Measurements from ENCODE around the gene GCN1. TPM values are rescaled to one million over a fixed set of nuclear protein-coding genes. Genes with fewer than 3 reads are reported as not detected.

The GCN1 gene
- total and polyA plus RNA-seq, 2 of the 8 experiments (the other 6 are each of a cell fraction or from before 2014, with no cell fraction given): 61.4 to 133 TPM

DNA sequence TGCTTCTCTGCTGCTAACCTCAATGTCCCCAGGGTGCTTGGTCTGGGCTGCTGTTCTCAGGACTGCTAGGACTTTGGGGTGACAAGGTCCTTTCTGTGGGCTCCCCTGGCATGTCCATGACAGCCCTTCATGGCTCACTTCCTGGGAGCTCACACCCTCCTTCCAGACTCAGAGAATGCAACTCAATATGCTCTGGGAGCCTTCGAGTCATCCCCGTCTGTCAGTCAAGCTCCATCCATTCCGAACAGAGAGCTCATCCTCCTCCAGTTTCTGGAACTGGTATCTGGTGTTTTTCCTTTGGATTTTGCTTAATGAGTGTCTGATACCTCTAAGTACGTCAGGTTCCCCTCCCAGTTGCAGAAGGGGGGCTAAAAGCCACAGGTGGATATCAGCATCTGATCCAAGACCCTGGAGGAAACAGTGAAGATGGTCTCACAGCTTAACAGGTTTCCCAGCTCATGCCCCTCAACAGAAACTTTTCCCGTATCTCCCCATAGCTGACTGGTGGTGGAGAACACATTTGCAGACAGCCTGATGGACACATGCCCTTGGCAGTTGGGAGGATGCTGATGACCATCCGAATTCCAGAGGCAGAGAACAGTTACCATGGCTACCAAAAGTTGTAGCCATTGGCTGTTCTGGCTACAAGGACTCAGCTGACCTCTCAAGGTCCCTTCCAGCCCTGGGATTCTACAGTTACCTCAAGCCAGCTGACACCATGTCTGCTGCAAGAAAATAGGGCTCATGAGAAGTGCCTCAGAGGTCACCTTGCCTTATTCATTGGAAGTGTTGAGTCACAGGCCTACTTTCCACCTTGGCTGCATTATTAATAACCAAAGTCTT is 68.5 kb downstream of the GCN1 start:
- no peak overlapping the region for H2BK12ac ChIP-seq (ENCODE audit: low read depth, low read length)
- H3K79me2 ChIP-seq (ENCODE audit: control insufficient read depth in 1 of 2, insufficient read depth in 2 of 2, low read length in 2 of 2): no peaks in the 10 kb centered on the region
- no peak overlapping the region for H3K23ac ChIP-seq (ENCODE audit: insufficient read length)
- DNase-seq (ENCODE audit: low read depth in 1 of 2, low spot score in 2 of 2) (no peak), FAIRE-seq (no peak)
- CTCF ChIA-PET (ENCODE audit: partially characterized antibody): interaction anchor here (1.0 to 1.5 kb wide), 5 partner anchors 9 to 75 kb away, joined by 3 read pairs; partner anchors contain the start of gene RPLP0
- no peak overlapping the region for H4K5ac ChIP-seq (ENCODE audit: insufficient read length, low read depth, low read length)
- H3K4me3 ChIP-seq (ENCODE audit: extremely low read depth in 1 of 4, insufficient read depth in 2 of 4, low read depth in 3 of 4, low read length in 4 of 4): no peak overlapping the region
- peaks cover 27 to 46% (median 39%) of the 10 kb centered on the region in 4 experiments for H3K36me3 ChIP-seq (ENCODE audit: control insufficient read depth in 2 of 4, insufficient read depth in 4 of 4, low read length in 3 of 4)
- no peak overlapping the region for H3K14ac ChIP-seq (ENCODE audit: insufficient read length)
- no peak overlapping the region for H3K9ac ChIP-seq (replicated peaks in 1 of 4; ENCODE audit: extremely low read depth in 1 of 4, low read depth in 3 of 4, low read length in 3 of 4)
- no peaks in the 10 kb centered on the region for H3K23me2 ChIP-seq (ENCODE audit: low read depth, low read length)
- H3K56ac ChIP-seq (replicated peaks; ENCODE audit: insufficient read length, low read depth, low read length): no peak overlapping the region
- H3K4me2 ChIP-seq (ENCODE audit: insufficient read depth in 1 of 2, low read depth in 2 of 2, low read length in 2 of 2): no peak overlapping the region
- TF ChIP-seq CEBPB (IDR thresholded peaks at IDR 0.05; ENCODE audit: low read depth, low read length): no peak
- no peak for TF ChIP-seq POU5F1 (IDR thresholded peaks at IDR 0.05; ENCODE audit: low read depth, low read length)
- no peak for TF ChIP-seq CREB1 (IDR thresholded peaks at IDR 0.05)
- peak in 1 of 2 experiments; percentile 46; a peak in 2 of 3 replicates for TF ChIP-seq POLR2A (IDR thresholded peaks at IDR 0.05; ENCODE audit: control extremely low read depth in 1 of 2, low read depth in 2 of 2, low read length in 2 of 2)
- TF ChIP-seq CTCF (IDR thresholded peaks at IDR 0.05; ENCODE audit: control extremely low read depth in 1 of 3, insufficient read depth in 1 of 3, low read depth in 1 of 3, low read length in 3 of 3): no peak
- peak overlapping the region; percentile 1; the same call in 1 of the 2 replicates for H2BK5ac ChIP-seq (ENCODE audit: low read depth, low read length)
- no peaks in the 10 kb centered on the region; a peak in 1 of 7 replicates for H3K27me3 ChIP-seq (replicated peaks in 1 of 4; ENCODE audit: control insufficient read depth in 3 of 4, extremely low read depth in 1 of 4, insufficient read depth in 3 of 4, low read length in 3 of 4)
- no peak overlapping the region for H3K18ac ChIP-seq (ENCODE audit: extremely low read depth, low read length)
- H3K9me3 ChIP-seq (ENCODE audit: insufficient read depth in 2 of 2, low read depth in 1 of 2, low read length in 1 of 2): no peaks in the 10 kb centered on the region
- H2BK20ac ChIP-seq (ENCODE audit: low read length): no peak overlapping the region
- H2AFZ ChIP-seq (ENCODE audit: low read length): no peak overlapping the region
- H4K20me1 ChIP-seq (replicated peaks in 1 of 2; ENCODE audit: control insufficient read depth in 1 of 2, insufficient read depth in 2 of 2, low read length in 2 of 2): peaks cover 1 to 2% of the 10 kb centered on the region in 2 experiments
- no peak overlapping the region for H2BK15ac ChIP-seq (ENCODE audit: low read length)
- no peak overlapping the region for H2BK120ac ChIP-seq (replicated peaks; ENCODE audit: low read depth, low read length)
- H3K4me1 ChIP-seq (replicated peaks in 1 of 4; ENCODE audit: control insufficient read depth in 3 of 4, insufficient read depth in 4 of 4, low read length in 3 of 4): peaks cover 0 to 2% (median under 1%) of the 10 kb centered on the region in 4 experiments; a peak in 1 of 7 replicates
- H3K79me1 ChIP-seq (ENCODE audit: low read depth, low read length): no peaks in the 10 kb centered on the region; the same call in 1 of the 2 replicates
- POLR2A ChIA-PET (ENCODE audit: partially characterized antibody): interaction anchor here (0.8 to 16.6 kb wide), 19 partner anchors 9 to 167 kb away, joined by 3 to 266 read pairs (median 4); partner anchors contain the start of genes GCN1, RAB35, RNU4-1 and RNU4-2
- H4K8ac ChIP-seq (ENCODE audit: extremely low read depth, insufficient read depth, low read length): no peak overlapping the region
- no peak overlapping the region for H3K27ac ChIP-seq (ENCODE audit: low read depth, low read length)
- H4K91ac ChIP-seq (replicated peaks; ENCODE audit: insufficient read length, low read length): no peak overlapping the region
- no peak overlapping the region for H3K4ac ChIP-seq (replicated peaks; ENCODE audit: insufficient read length, low read depth, low read length)
- no peak overlapping the region for H2AK5ac ChIP-seq (ENCODE audit: low read depth, low read length)
- 85% methylated on average over 6 of the region's 6 CpGs; no CpG with 5 or more reads in 1 of the 2 experiments for WGBS, 2 experiments (ENCODE audit: extremely low coverage in 1 of 2, insufficient coverage in 1 of 2, insufficient read length in 1 of 2, insufficient replicate concordance in 2 of 2, low coverage in 1 of 2, low lambda C conversion rate in 2 of 2, missing lambda C conversion rate in 1 of 2)

Data from H1 (cell line).